DND-41 (cell line): Measurements from ENCODE around the gene GATD1.

ENCODE experiments used
- ATAC-seq: fragments of 200-7000 bp; cut with Tn5 transposase; 3 replicates; pipeline ENCODE4 v1.9.1; 2021; ENCODE audit warnings: low read depth; ENCODE audit not compliant: insufficient read depth
- DNase-seq: peaks from one replicate; pipeline ENCODE4 v3.0.0-alpha.2; 2020
- H2AFZ ChIP-seq: 2 replicates; pipeline ENCODE4 v1.6.0; 2012; ENCODE audit warnings: low read depth, low read length
- H3K27ac ChIP-seq: 2 replicates; pipeline ENCODE4 v1.5.1; 2012; ENCODE audit warnings: low read length, inconsistent platforms
- H3K27me3 ChIP-seq: fragments of 200-600 bp; sonication (generic); 2 replicates; pipeline ENCODE4 v1.6.0; 2012; ENCODE audit warnings: low read length, mild to moderate bottlenecking, inconsistent platforms; ENCODE audit not compliant: insufficient read depth, poor library complexity
- H3K36me3 ChIP-seq: 2 replicates; pipeline ENCODE4 v1.5.1; 2012; ENCODE audit warnings: low read length, inconsistent platforms; ENCODE audit not compliant: insufficient read depth
- H3K4me1 ChIP-seq: 2 replicates; pipeline ENCODE4 v1.5.1; 2012; ENCODE audit warnings: mild to moderate bottlenecking, low read length; ENCODE audit not compliant: insufficient read depth
- H3K4me2 ChIP-seq: 2 replicates; pipeline ENCODE4 v1.6.0; 2012; ENCODE audit warnings: mild to moderate bottlenecking, moderate library complexity, low read length, inconsistent platforms; ENCODE audit not compliant: insufficient read depth
- H3K4me3 ChIP-seq, 2 experiments: fragments of 200-600 bp in 1 of 2; shearing (Covaris generic) in 1 of 2; 2 replicates each; pipeline ENCODE4 v1.5.1; 2012 to 2016; ENCODE audit warnings: inconsistent platforms in 2 of 2, low read length in 2 of 2, mild to moderate bottlenecking in 2 of 2, low read depth in 1 of 2, moderate library complexity in 1 of 2
- H3K79me2 ChIP-seq: 2 replicates; pipeline ENCODE4 v1.6.0; 2012; ENCODE audit warnings: low read length, inconsistent platforms; ENCODE audit not compliant: insufficient read depth
- H3K9ac ChIP-seq: 2 replicates; pipeline ENCODE4 v1.6.0; 2012; ENCODE audit warnings: low read depth, mild to moderate bottlenecking, inconsistent platforms, low read length, moderate library complexity
- H3K9me3 ChIP-seq: 2 replicates; pipeline ENCODE4 v1.5.1; 2012; ENCODE audit warnings: low read length, moderate library complexity, mild to moderate bottlenecking, inconsistent platforms; ENCODE audit not compliant: insufficient read depth, severe bottlenecking
- H4K20me1 ChIP-seq: 2 replicates; pipeline ENCODE4 v1.6.0; 2012; ENCODE audit warnings: low read length; ENCODE audit not compliant: insufficient read depth
- CTCF ChIP-seq: IDR thresholded peaks from 2 replicates; pipeline ENCODE4 v1.5.1; 2012; ENCODE audit warnings: borderline replicate concordance, low read length, moderate library complexity, mild to moderate bottlenecking; ENCODE audit not compliant: poor library complexity, severe bottlenecking; ENCODE audit errors: extremely low read depth
- EZH2 ChIP-seq: IDR thresholded peaks from 3 replicates; pipeline ENCODE4 v1.6.1; 2012; ENCODE audit warnings: borderline replicate concordance, low read depth, mild to moderate bottlenecking, moderate library complexity, low read length, inconsistent platforms; ENCODE audit not compliant: severe bottlenecking

Gene GATD1

GRCh38 chr11:729492-730074 lies 47.7 kb downstream of the GATD1 start:
- DNase-seq (no peak), ATAC-seq (no peak)
- Histone ChIP-seq H3K4me3 (no peak overlapping the region), H3K79me2 (no peaks in the 10 kb centered on the region), H3K36me3 (no peaks in the 10 kb centered on the region), H2AFZ (no peak overlapping the region), H3K9me3 (no peaks in the 10 kb centered on the region), H3K27me3 (no peaks in the 10 kb centered on the region), H3K4me1 (peaks cover 4% of the 10 kb centered on the region), H4K20me1 (peaks cover 7% of the 10 kb centered on the region; the same call in 1 of the 2 replicates), H3K9ac (no peak overlapping the region), H3K4me2 (no peak overlapping the region), H3K27ac (no peak overlapping the region)
- TF ChIP-seq EZH2 (no peak), CTCF (no peak)

GRCh38 chr11:728901-729491 lies 48.3 kb downstream of the GATD1 start:
- H2AFZ ChIP-seq, result no peak overlapping the region
- H3K9ac ChIP-seq, result no peak overlapping the region
- DNase-seq (no peak), ATAC-seq (no peak)
- no peak overlapping the region for H3K4me3 ChIP-seq
- H4K20me1 ChIP-seq, result peaks cover 7% of the 10 kb centered on the region; the same call in 1 of the 2 replicates
- H3K9me3 ChIP-seq, result no peaks in the 10 kb centered on the region
- peaks cover 4% of the 10 kb centered on the region for H3K4me1 ChIP-seq
- no peak overlapping the region for H3K4me2 ChIP-seq
- H3K27me3 ChIP-seq, result no peaks in the 10 kb centered on the region
- H3K36me3 ChIP-seq, result no peaks in the 10 kb centered on the region
- H3K27ac ChIP-seq, result no peak overlapping the region
- no peak for TF ChIP-seq EZH2
- no peak for TF ChIP-seq CTCF
- no peaks in the 10 kb centered on the region for H3K79me2 ChIP-seq

GRCh38 chr11:727859-728748 lies 49.2 kb downstream of the GATD1 start:
- Histone ChIP-seq H3K4me3 (no peak overlapping the region), H3K9me3 (no peaks in the 10 kb centered on the region), H2AFZ (no peak overlapping the region), H3K4me2 (peak overlapping the region; percentile 35; the same call in 1 of the 2 replicates), H3K9ac (no peak overlapping the region), H3K79me2 (no peaks in the 10 kb centered on the region), H3K27ac (no peak overlapping the region), H3K27me3 (no peaks in the 10 kb centered on the region), H4K20me1 (peaks cover 13% of the 10 kb centered on the region), H3K36me3 (no peaks in the 10 kb centered on the region), H3K4me1 (peaks cover 5% of the 10 kb centered on the region)
- ATAC-seq, result peak; percentile 94
- no peak for TF ChIP-seq EZH2
- peak; percentile 98 for TF ChIP-seq CTCF
- DNase-seq, result peak; percentile 81
